Measurements from ENCODE around the gene EPB41L2. TPM values are rescaled to one million over a fixed set of nuclear protein-coding genes. Genes with fewer than 3 reads are reported as not detected.

EPB41L2 gene
- total and polyA plus RNA-seq, 2 donors from 2014 or later = 19.6 to 111 TPM

DNA sequence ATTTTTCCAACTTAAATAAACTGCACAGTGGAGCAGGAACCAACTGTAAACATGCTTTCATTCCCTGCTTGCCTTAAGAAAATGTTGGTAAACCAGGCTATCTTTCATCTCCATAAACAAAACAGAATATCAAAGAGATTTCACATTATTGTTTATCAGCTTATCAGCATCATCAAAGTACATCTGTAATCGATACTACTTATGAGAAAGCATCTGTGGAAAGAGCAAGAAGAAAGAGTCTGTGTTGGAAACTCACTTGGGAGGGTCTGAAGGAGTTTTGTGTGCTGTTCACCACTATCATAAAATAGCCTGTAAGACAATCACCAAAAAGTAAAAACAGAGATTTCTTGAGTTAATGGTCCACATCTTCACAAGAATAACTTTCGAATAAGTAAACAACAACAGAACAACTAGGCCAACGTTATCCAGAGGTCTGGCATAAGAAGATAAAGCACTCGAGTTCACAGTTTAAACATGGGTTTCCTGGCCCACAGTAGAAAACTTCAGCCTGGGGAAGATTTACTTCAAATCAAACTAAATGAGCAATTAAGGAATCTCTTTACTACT is 47.9 kb downstream of the EPB41L2 start:
- Histone ChIP-seq H3K27ac (ENCODE audit: low read depth in 2 of 2, low read length in 2 of 2) (no peak overlapping the region), H3K4me1 (ENCODE audit: control insufficient read depth in 2 of 3, insufficient read depth in 2 of 3, low read depth in 1 of 3, low read length in 3 of 3) (peaks cover 0 to 5% (median 5%) of the 10 kb centered on the region in 3 donors), H3K9me3 (ENCODE audit: control insufficient read depth in 2 of 3, insufficient read depth in 1 of 3, low read length in 3 of 3) (no peaks in the 10 kb centered on the region), H3K36me3 (ENCODE audit: control insufficient read depth in 2 of 3, insufficient read depth in 3 of 3, low read length in 3 of 3) (no peaks in the 10 kb centered on the region), H3K27me3 (ENCODE audit: control insufficient read depth, insufficient read depth, low read length) (no peaks in the 10 kb centered on the region), H3K4me3 (ENCODE audit: low read length in 3 of 3) (no peak overlapping the region), H3K9ac (ENCODE audit: low read length in 3 of 3) (no peak overlapping the region)
- TF ChIP-seq, protein P1, sequence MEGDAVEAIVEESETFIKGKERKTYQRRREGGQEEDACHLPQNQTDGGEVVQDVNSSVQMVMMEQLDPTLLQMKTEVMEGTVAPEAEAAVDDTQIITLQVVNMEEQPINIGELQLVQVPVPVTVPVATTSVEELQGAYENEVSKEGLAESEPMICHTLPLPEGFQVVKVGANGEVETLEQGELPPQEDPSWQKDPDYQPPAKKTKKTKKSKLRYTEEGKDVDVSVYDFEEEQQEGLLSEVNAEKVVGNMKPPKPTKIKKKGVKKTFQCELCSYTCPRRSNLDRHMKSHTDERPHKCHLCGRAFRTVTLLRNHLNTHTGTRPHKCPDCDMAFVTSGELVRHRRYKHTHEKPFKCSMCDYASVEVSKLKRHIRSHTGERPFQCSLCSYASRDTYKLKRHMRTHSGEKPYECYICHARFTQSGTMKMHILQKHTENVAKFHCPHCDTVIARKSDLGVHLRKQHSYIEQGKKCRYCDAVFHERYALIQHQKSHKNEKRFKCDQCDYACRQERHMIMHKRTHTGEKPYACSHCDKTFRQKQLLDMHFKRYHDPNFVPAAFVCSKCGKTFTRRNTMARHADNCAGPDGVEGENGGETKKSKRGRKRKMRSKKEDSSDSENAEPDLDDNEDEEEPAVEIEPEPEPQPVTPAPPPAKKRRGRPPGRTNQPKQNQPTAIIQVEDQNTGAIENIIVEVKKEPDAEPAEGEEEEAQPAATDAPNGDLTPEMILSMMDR (IDR thresholded peaks at IDR 0.05; ENCODE audit: borderline replicate concordance, extremely low read depth, insufficient read depth) = no peak
- peak in 1 of 5 donors; percentile 30 for DNase-seq
- FAIRE-seq = no peak
- intact Hi-C loops (cut with DNase I) = no loop called here

DNA sequence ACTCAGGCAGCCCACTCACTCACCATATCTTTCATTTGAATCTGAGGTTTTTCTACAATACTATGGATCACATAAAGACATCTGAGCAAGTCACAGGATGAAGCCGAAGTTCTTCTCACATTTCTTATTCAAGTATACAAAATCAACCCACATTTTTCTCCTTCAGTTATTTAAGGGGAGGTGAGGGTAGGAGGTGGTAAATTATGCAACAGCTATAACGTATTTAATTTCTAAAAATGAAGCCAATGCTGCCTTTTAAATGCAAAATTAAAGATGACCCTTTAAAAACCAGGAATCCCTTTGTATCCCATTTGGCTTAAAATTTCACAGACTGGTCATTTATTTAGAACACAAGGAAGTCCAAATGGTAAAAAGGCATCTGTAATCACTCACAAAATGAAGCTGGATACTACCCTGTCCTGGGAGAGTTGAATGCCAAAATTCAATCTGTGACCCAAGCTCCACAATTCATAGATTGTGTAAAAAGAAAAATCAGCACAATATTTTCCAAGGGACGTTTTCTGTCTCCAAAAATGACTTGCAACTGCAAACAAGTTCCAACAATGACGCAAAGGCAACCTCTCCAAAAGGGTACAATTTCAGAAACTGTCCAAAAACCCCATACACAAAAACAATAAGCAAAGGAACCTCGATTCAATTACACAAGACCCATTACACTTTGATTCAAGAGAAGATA is 48.8 kb downstream of the EPB41L2 start:
- H3K4me1 ChIP-seq (ENCODE audit: control insufficient read depth in 2 of 3, insufficient read depth in 2 of 3, low read depth in 1 of 3, low read length in 3 of 3) = peaks cover 0 to 5% (median 5%) of the 10 kb centered on the region in 3 donors
- H3K27me3 ChIP-seq (ENCODE audit: control insufficient read depth, insufficient read depth, low read length) = no peaks in the 10 kb centered on the region
- no peaks in the 10 kb centered on the region for H3K36me3 ChIP-seq (ENCODE audit: control insufficient read depth in 2 of 3, insufficient read depth in 3 of 3, low read length in 3 of 3)
- no peaks in the 10 kb centered on the region for H3K9me3 ChIP-seq (ENCODE audit: control insufficient read depth in 2 of 3, insufficient read depth in 1 of 3, low read length in 3 of 3)
- peak overlapping the region in 1 of 3 donors; percentile 43 for H3K4me3 ChIP-seq (ENCODE audit: low read length in 3 of 3)
- no peak for FAIRE-seq
- no peak overlapping the region for H3K27ac ChIP-seq (ENCODE audit: low read depth in 2 of 2, low read length in 2 of 2)
- no peak overlapping the region for H3K9ac ChIP-seq (ENCODE audit: low read length in 3 of 3)
- intact Hi-C loops (cut with DNase I) = no loop called here
- DNase-seq = peak in 1 of 5 donors; percentile 23
- TF ChIP-seq, protein P1 (IDR thresholded peaks at IDR 0.05; ENCODE audit: borderline replicate concordance, extremely low read depth, insufficient read depth) = no peak

DNA sequence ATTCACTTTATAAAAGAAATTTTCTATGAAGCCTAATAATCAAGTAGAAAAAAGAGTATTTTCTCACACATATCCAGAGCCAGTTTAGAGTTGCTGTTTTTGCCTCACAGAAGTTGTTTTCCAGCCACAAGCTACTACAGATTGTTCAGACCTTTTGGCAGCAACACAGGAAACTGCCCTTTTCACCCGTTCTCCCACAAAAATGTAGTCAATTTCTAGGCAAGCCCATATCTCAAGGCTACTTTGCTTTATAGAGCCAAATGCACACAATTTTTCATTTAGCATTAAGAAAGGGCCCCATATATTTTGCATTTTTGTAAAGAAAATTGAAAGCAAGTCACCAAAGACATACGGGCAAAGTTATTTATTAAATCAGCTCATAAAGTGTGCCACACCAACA is 49.5 kb downstream of the EPB41L2 start:
- TF ChIP-seq, protein P1 (IDR thresholded peaks at IDR 0.05; ENCODE audit: borderline replicate concordance, extremely low read depth, insufficient read depth) = no peak
- DNase-seq (peak in 3 of 5 donors; percentile 38 to 85 (median 62)), FAIRE-seq (no peak)
- Histone ChIP-seq H3K9me3 (ENCODE audit: control insufficient read depth in 2 of 3, insufficient read depth in 1 of 3, low read length in 3 of 3) (no peaks in the 10 kb centered on the region), H3K4me3 (ENCODE audit: low read length in 3 of 3) (peak overlapping the region in 2 of 3 donors; percentile 10 to 43), H3K9ac (ENCODE audit: low read length in 3 of 3) (no peak overlapping the region), H3K4me1 (ENCODE audit: control insufficient read depth in 2 of 3, insufficient read depth in 2 of 3, low read depth in 1 of 3, low read length in 3 of 3) (peaks cover 0 to 5% (median 5%) of the 10 kb centered on the region in 3 donors), H3K27me3 (ENCODE audit: control insufficient read depth, insufficient read depth, low read length) (no peaks in the 10 kb centered on the region), H3K27ac (ENCODE audit: low read depth in 2 of 2, low read length in 2 of 2) (no peak overlapping the region), H3K36me3 (ENCODE audit: control insufficient read depth in 2 of 3, insufficient read depth in 3 of 3, low read length in 3 of 3) (no peaks in the 10 kb centered on the region)
- intact Hi-C loops (cut with DNase I) = no loop called here

Measured in kidney (tissue), 14 donors.